IMR-90 (cell line): ENCODE data around the gene LUZP1. TPM values are rescaled to one million over a fixed set of nuclear protein-coding genes. Genes with fewer than 3 reads are reported as not detected.

Experiments
- ATAC-seq: fragments of 200-7000 bp; cut with Tn5 transposase; 2 replicates; pipeline ENCODE4 v1.9.1; 2020; ENCODE audit warnings: low read depth, mild to moderate bottlenecking, moderate library complexity
- BruUV-seq: library from RNA; stranded (reverse); fragments of 400-500 nt; replicated peaks from 2 replicates; lab custom pipeline; 2021; lab: Mats Ljungman, UMichigan
- CTCF ChIA-PET: fragments of 300-600 bp; formaldehyde crosslinking; extraction: SDS; loops from one replicate; lab custom pipeline; 2021; ENCODE audit warnings: antibody characterized with exemption; lab: Yijun Ruan, JAX
- POLR2A ChIA-PET: fragments of 300-600 bp; sonication (Branson Sonifier 250); formaldehyde crosslinking; loops from one replicate; lab custom pipeline; 2022; ENCODE audit warnings: antibody characterized with exemption; ENCODE audit not compliant: unreplicated experiment; lab: Charles Lee
- DNase-seq: peaks from one replicate; pipeline ENCODE4 v3.0.0; 2013
- H2AFZ ChIP-seq: replicated peaks from 2 replicates; pipeline ENCODE3; 2013; ENCODE audit warnings: low read length, mild to moderate bottlenecking; ENCODE audit not compliant: poor library complexity
- H2AK5ac ChIP-seq: 2 replicates; pipeline ENCODE4 v1.6.1; 2013; ENCODE audit warnings: low read depth, low read length, inconsistent platforms
- H2AK9ac ChIP-seq: replicated peaks from 2 replicates; pipeline ENCODE3; 2013; ENCODE audit warnings: mild to moderate bottlenecking, low read depth, low read length, moderate library complexity; ENCODE audit not compliant: poor library complexity
- H2BK120ac ChIP-seq: 2 replicates; pipeline ENCODE4 v1.6.1; 2013; ENCODE audit warnings: low read depth, low read length, inconsistent platforms
- H2BK15ac ChIP-seq: 3 replicates; pipeline ENCODE4 v1.6.1; 2013; ENCODE audit warnings: low read depth, low read length, inconsistent platforms
- H2BK20ac ChIP-seq: 2 replicates; pipeline ENCODE4 v1.6.1; 2013; ENCODE audit warnings: low read depth, mild to moderate bottlenecking, inconsistent platforms, low read length, moderate library complexity
- H2BK5ac ChIP-seq: 2 replicates; pipeline ENCODE4 v1.6.1; 2013; ENCODE audit warnings: mild to moderate bottlenecking, low read depth, low read length, inconsistent platforms; ENCODE audit not compliant: poor library complexity, severe bottlenecking
- H3K14ac ChIP-seq: replicated peaks from 2 replicates; pipeline ENCODE4 v1.6.1; 2013; ENCODE audit warnings: low read depth, low read length, inconsistent platforms
- H3K18ac ChIP-seq: 2 replicates; pipeline ENCODE4 v1.6.1; 2013; ENCODE audit warnings: low read depth, low read length, control low read depth
- H3K23ac ChIP-seq: 2 replicates; pipeline ENCODE4 v1.6.1; 2013; ENCODE audit warnings: low read depth, low read length, inconsistent platforms
- H3K27ac ChIP-seq: 2 replicates; pipeline ENCODE4 v1.5.1; 2013; ENCODE audit warnings: mild to moderate bottlenecking, control low read depth, low read length; ENCODE audit not compliant: insufficient read depth
- H3K27me3 ChIP-seq: 2 replicates; pipeline ENCODE4 v1.6.1; 2013; ENCODE audit warnings: low read length; ENCODE audit not compliant: control insufficient read depth, insufficient read depth
- H3K36me3 ChIP-seq: 2 replicates; pipeline ENCODE4 v1.6.1; 2013; ENCODE audit warnings: low read length, mixed read lengths; ENCODE audit not compliant: control insufficient read depth, insufficient read depth
- H3K4ac ChIP-seq: 2 replicates; pipeline ENCODE4 v1.6.1; 2013; ENCODE audit warnings: low read depth, low read length, inconsistent platforms
- H3K4me1 ChIP-seq: 2 replicates; pipeline ENCODE4 v1.6.1; 2013; ENCODE audit warnings: low read length, mixed read lengths; ENCODE audit not compliant: control insufficient read depth, insufficient read depth
- H3K4me2 ChIP-seq: 2 replicates; pipeline ENCODE4 v1.6.1; 2013; ENCODE audit warnings: low read depth, mild to moderate bottlenecking, control low read depth, low read length, moderate library complexity
- H3K4me3 ChIP-seq: 2 replicates; pipeline ENCODE4 v1.5.1; 2013; ENCODE audit warnings: low read depth, mild to moderate bottlenecking, control low read depth, low read length, moderate library complexity; ENCODE audit not compliant: insufficient read depth
- H3K56ac ChIP-seq: 2 replicates; pipeline ENCODE4 v1.6.1; 2013; ENCODE audit warnings: low read length, inconsistent platforms; ENCODE audit not compliant: insufficient read depth; ENCODE audit errors: extremely low read depth
- H3K79me1 ChIP-seq, 2 experiments: 2 replicates each; pipeline ENCODE4 v1.6.1; 2013; ENCODE audit warnings: low read length in 2 of 2, inconsistent platforms in 1 of 2, low read depth in 1 of 2
- H3K9ac ChIP-seq: 2 replicates; pipeline ENCODE4 v1.6.1; 2013; ENCODE audit warnings: low read depth, low read length, control low read depth
- H3K9me1 ChIP-seq: 2 replicates; pipeline ENCODE4 v1.6.1; 2013; ENCODE audit warnings: low read length, inconsistent platforms; ENCODE audit not compliant: insufficient read depth
- H3K9me3 ChIP-seq: 2 replicates; pipeline ENCODE4 v1.6.1; 2013; ENCODE audit warnings: low read length; ENCODE audit not compliant: control insufficient read depth, insufficient read depth
- H4K20me1 ChIP-seq: 2 replicates; pipeline ENCODE4 v1.6.1; 2013; ENCODE audit warnings: low read length, inconsistent platforms; ENCODE audit not compliant: insufficient read depth
- H4K5ac ChIP-seq: 2 replicates; pipeline ENCODE4 v1.6.1; 2013; ENCODE audit warnings: mild to moderate bottlenecking, low read depth, low read length, control low read depth
- H4K8ac ChIP-seq, 2 experiments: 2 replicates each; pipeline ENCODE4 v1.6.1; 2013; ENCODE audit warnings: low read depth in 2 of 2, low read length in 2 of 2, control low read depth in 1 of 2, inconsistent platforms in 1 of 2
- H4K91ac ChIP-seq: 2 replicates; pipeline ENCODE4 v1.6.1; 2013; ENCODE audit warnings: low read depth, low read length, inconsistent platforms; ENCODE audit not compliant: insufficient read depth
- BHLHE40 ChIP-seq: fragments of 150-350 bp; IDR thresholded peaks from 2 replicates; pipeline ENCODE4 v1.6.1; 2016; ENCODE audit warnings: mild to moderate bottlenecking, low read depth, low read length
- CEBPB ChIP-seq: IDR thresholded peaks from 2 replicates; pipeline ENCODE4 v1.6.1; 2012; ENCODE audit warnings: low read depth, low read length, improper control_type of control experiment
- CHD1 ChIP-seq: IDR thresholded peaks from 2 replicates; pipeline ENCODE4 v1.6.1; 2012; ENCODE audit warnings: low read depth, low read length, improper control_type of control experiment
- CTCF ChIP-seq: conservative IDR thresholded peaks from 2 replicates; pipeline ENCODE4 v1.5.1; 2012; ENCODE audit warnings: mild to moderate bottlenecking, low read depth, low read length, improper control_type of control experiment
- ELK1 ChIP-seq: fragments of 150-350 bp; IDR thresholded peaks from 2 replicates; pipeline ENCODE4 v1.6.1; 2016; ENCODE audit warnings: low read depth, mild to moderate bottlenecking, low read length, moderate library complexity, borderline replicate concordance
- FOS ChIP-seq: fragments of 150-350 bp; IDR thresholded peaks from 2 replicates; pipeline ENCODE4 v1.6.1; 2016; ENCODE audit warnings: low read depth, low read length
- MAFK ChIP-seq: IDR thresholded peaks from 2 replicates; pipeline ENCODE4 v1.6.1; 2012; ENCODE audit warnings: low read depth, low read length, improper control_type of control experiment
- MAZ ChIP-seq: IDR thresholded peaks from 2 replicates; pipeline ENCODE4 v1.6.1; 2012; ENCODE audit warnings: low read depth, mild to moderate bottlenecking, low read length, improper control_type of control experiment, moderate library complexity, borderline replicate concordance
- MXI1 ChIP-seq: IDR thresholded peaks from 2 replicates; pipeline ENCODE4 v1.6.1; 2012; ENCODE audit warnings: low read depth, mild to moderate bottlenecking, low read length, moderate library complexity, borderline replicate concordance
- NFE2L2 ChIP-seq: fragments of 150-350 bp; IDR thresholded peaks from 2 replicates; pipeline ENCODE4 v1.6.1; 2016; ENCODE audit warnings: low read depth, mild to moderate bottlenecking, low read length
- POLR2A ChIP-seq: IDR thresholded peaks from 2 replicates; pipeline ENCODE4 v1.6.1; 2012; ENCODE audit warnings: mild to moderate bottlenecking, low read depth, low read length
- RAD21 ChIP-seq: IDR thresholded peaks from 2 replicates; pipeline ENCODE4 v1.6.1; 2012; ENCODE audit warnings: low read length, improper control_type of control experiment
- RCOR1 ChIP-seq: IDR thresholded peaks from 2 replicates; pipeline ENCODE4 v1.6.1; 2012; ENCODE audit warnings: mild to moderate bottlenecking, low read length, improper control_type of control experiment; ENCODE audit not compliant: insufficient replicate concordance
- RFX5 ChIP-seq: IDR thresholded peaks from 2 replicates; pipeline ENCODE4 v1.8.0; 2012; ENCODE audit warnings: low read depth, mild to moderate bottlenecking, low read length, moderate library complexity
- SMC3 ChIP-seq: fragments of 150-350 bp; IDR thresholded peaks from 2 replicates; pipeline ENCODE4 v1.6.1; 2016; ENCODE audit warnings: low read depth, mild to moderate bottlenecking, antibody characterized with exemption, low read length, moderate library complexity
- USF2 ChIP-seq: fragments of 150-350 bp; IDR thresholded peaks from 2 replicates; pipeline ENCODE4 v1.6.1; 2017; ENCODE audit warnings: mild to moderate bottlenecking, antibody characterized with exemption, low read length, low read depth
- WGBS, 2 experiments: methylation state at CpG; one replicate each; pipeline versions ENCODE4 v1.1.5 to v1.1.7; 2013; ENCODE audit warnings: missing lambda C conversion rate in 2 of 2; ENCODE audit not compliant: insufficient read length in 1 of 2; ENCODE audit errors: extremely low coverage in 2 of 2; 5-methylcytosine and 5-hydroxymethylcytosine counted together
- dilution Hi-C: fragments of 300-500 bp; cut with HindIII; formaldehyde crosslinking; loops from one replicate; pipeline ENCODE4 v1.14.3; 2018; ENCODE audit warnings: low sequenced_read_pairs; ENCODE audit not compliant: unreplicated experiment
- in situ Hi-C: fragments of 300-500 bp; cut with MboI; formaldehyde crosslinking; loops from 3 replicates; pipeline ENCODE4 v1.14.3; 2019; ENCODE audit warnings: low sequenced_read_pairs, inconsistent platforms, mixed read lengths
- intact Hi-C: fragments of 100-400 bp; cut with micrococcal nuclease; formaldehyde crosslinking; loops from 2 replicates; pipeline ENCODE4 v1.10.0; 2022
- polyA plus RNA-seq, 3 experiments: library from polyadenylated mRNA; depleted of rRNA; stranded (reverse); fragments of >200 nt; gene quantifications; 2 replicates each; pipeline ENCODE4 v1.2.3, GENCODE V29; 2012; ENCODE audit warnings: low replicate concordance in 1 of 3
- total RNA-seq: library from RNA; depleted of rRNA; stranded (reverse); fragments of >200 nt; gene quantifications from 2 replicates; pipeline ENCODE4 v1.2.3, GENCODE V29; 2012

The LUZP1 gene
- total and polyA plus RNA-seq, 2 of the 4 experiments (the other 2 are of a cell fraction), result 13.1 to 31.7 TPM

GRCh38 chr1:23066075-23066474, 102.6 kb downstream of the LUZP1 start:
- no peak overlapping the region for H4K91ac ChIP-seq
- no peak overlapping the region for H3K4me2 ChIP-seq
- no peak overlapping the region for H4K5ac ChIP-seq
- WGBS, 2 experiments, result no CpG with 5 or more reads among the region's 2 CpGs
- H3K4me3 ChIP-seq, result no peak overlapping the region
- no peak overlapping the region for H2BK5ac ChIP-seq
- H2BK20ac ChIP-seq, result no peak overlapping the region
- ChIA-PET POLR2A (no interaction called here), CTCF (no interaction called here)
- DNase-seq (no peak), ATAC-seq (no peak)
- BruUV-seq, result no TSS peak
- H2AK5ac ChIP-seq, result no peak overlapping the region
- 0 out of 2 replicates have a peak, but pooled peaks cover 1% of the 10 kb centered on the region for H3K4me1 ChIP-seq
- in situ Hi-C loops (no loop called here), intact Hi-C loops (no loop called here), dilution Hi-C loops (no loop called here)
- H4K20me1 ChIP-seq, result no peaks in the 10 kb centered on the region
- no peak overlapping the region for H3K27ac ChIP-seq
- peaks cover 27 to 33% of the 10 kb centered on the region in 2 experiments for H3K79me1 ChIP-seq
- no peak overlapping the region for H2AFZ ChIP-seq
- H4K8ac ChIP-seq, result no peak overlapping the region
- no peaks in the 10 kb centered on the region for H3K27me3 ChIP-seq
- no peak overlapping the region for H3K14ac ChIP-seq
- H2AK9ac ChIP-seq, result no peak overlapping the region
- no peak overlapping the region for H2BK15ac ChIP-seq
- no peak overlapping the region for H3K23ac ChIP-seq
- H3K9me3 ChIP-seq, result no peaks in the 10 kb centered on the region
- H2BK120ac ChIP-seq, result no peak overlapping the region
- H3K36me3 ChIP-seq, result peaks cover 29% of the 10 kb centered on the region
- H3K9me1 ChIP-seq, result no peaks in the 10 kb centered on the region
- no peak overlapping the region for H3K56ac ChIP-seq
- H3K18ac ChIP-seq, result no peak overlapping the region
- no peak for TF ChIP-seq NFE2L2
- no peak for TF ChIP-seq FOS
- TF ChIP-seq USF2, result no peak
- no peak for TF ChIP-seq CEBPB
- TF ChIP-seq CTCF, result no peak
- no peak for TF ChIP-seq BHLHE40
- no peak for TF ChIP-seq MAFK
- no peak for TF ChIP-seq CHD1
- no peak for TF ChIP-seq SMC3
- TF ChIP-seq MAZ, result no peak
- no peak for TF ChIP-seq POLR2A
- no peak for TF ChIP-seq RFX5
- no peak for TF ChIP-seq ELK1
- no peak for TF ChIP-seq RCOR1
- TF ChIP-seq MXI1, result no peak
- TF ChIP-seq RAD21, result no peak
- H3K4ac ChIP-seq, result no peak overlapping the region
- H3K9ac ChIP-seq, result no peak overlapping the region
